KMS-11 (cell line): ENCODE measurements around the gene RDH14.

Experiments
- H2AFZ ChIP-seq: fragments of 200-600 bp; sonication (generic); 2 replicates; pipeline ENCODE4 v1.6.1; 2016; ENCODE audit warnings: antibody characterized with exemption, mixed run types, low read depth
- H3K27ac ChIP-seq: fragments of 200-600 bp; sonication (generic); 2 replicates; pipeline ENCODE4 v1.6.1; 2016; ENCODE audit warnings: mild to moderate bottlenecking, mixed run types
- H3K27me3 ChIP-seq: fragments of 200-600 bp; sonication (generic); 2 replicates; pipeline ENCODE4 v1.6.1; 2017; ENCODE audit warnings: mild to moderate bottlenecking, low read depth, mixed run types, moderate library complexity; ENCODE audit not compliant: insufficient read depth
- H3K36me3 ChIP-seq: fragments of 200-600 bp; sonication (generic); 2 replicates; pipeline ENCODE4 v1.6.1; 2017; ENCODE audit warnings: mild to moderate bottlenecking, mixed run types; ENCODE audit not compliant: insufficient read depth
- H3K4me1 ChIP-seq: fragments of 200-600 bp; sonication (generic); 2 replicates; pipeline ENCODE4 v1.6.1; 2016; ENCODE audit warnings: mild to moderate bottlenecking, low read depth, mixed run types; ENCODE audit not compliant: poor library complexity, severe bottlenecking
- H3K4me2 ChIP-seq: fragments of 200-600 bp; sonication (generic); 2 replicates; pipeline ENCODE4 v1.7.0; 2016; ENCODE audit warnings: mild to moderate bottlenecking, mixed run types
- H3K4me3 ChIP-seq: fragments of 200-600 bp; sonication (generic); IDR thresholded peaks from 2 replicates; pipeline ENCODE4 v1.6.1; 2017; ENCODE audit warnings: low read depth, low read length, mixed read lengths; ENCODE audit not compliant: insufficient read depth
- H3K79me2 ChIP-seq: fragments of 200-600 bp; sonication (generic); 2 replicates; pipeline ENCODE4 v1.6.1; 2016; ENCODE audit warnings: low read depth, mixed run types; ENCODE audit not compliant: insufficient read depth
- H3K9ac ChIP-seq: fragments of 200-600 bp; sonication (generic); 2 replicates; pipeline ENCODE4 v1.6.1; 2016; ENCODE audit warnings: mild to moderate bottlenecking, mixed run types
- H4K20me1 ChIP-seq: fragments of 200-600 bp; sonication (generic); 2 replicates; pipeline ENCODE4 v1.6.1; 2016; ENCODE audit warnings: mild to moderate bottlenecking, mixed run types; ENCODE audit not compliant: insufficient read depth
- TF ChIP-seq, protein P1 (sequence below): fragments of 200-600 bp; sonication (generic); conservative IDR thresholded peaks from 2 replicates; pipeline ENCODE4 v1.6.1; 2017; ENCODE audit warnings: low read depth, mild to moderate bottlenecking, antibody characterized with exemption, low read length, moderate library complexity, mixed read lengths

Gene RDH14

DNA sequence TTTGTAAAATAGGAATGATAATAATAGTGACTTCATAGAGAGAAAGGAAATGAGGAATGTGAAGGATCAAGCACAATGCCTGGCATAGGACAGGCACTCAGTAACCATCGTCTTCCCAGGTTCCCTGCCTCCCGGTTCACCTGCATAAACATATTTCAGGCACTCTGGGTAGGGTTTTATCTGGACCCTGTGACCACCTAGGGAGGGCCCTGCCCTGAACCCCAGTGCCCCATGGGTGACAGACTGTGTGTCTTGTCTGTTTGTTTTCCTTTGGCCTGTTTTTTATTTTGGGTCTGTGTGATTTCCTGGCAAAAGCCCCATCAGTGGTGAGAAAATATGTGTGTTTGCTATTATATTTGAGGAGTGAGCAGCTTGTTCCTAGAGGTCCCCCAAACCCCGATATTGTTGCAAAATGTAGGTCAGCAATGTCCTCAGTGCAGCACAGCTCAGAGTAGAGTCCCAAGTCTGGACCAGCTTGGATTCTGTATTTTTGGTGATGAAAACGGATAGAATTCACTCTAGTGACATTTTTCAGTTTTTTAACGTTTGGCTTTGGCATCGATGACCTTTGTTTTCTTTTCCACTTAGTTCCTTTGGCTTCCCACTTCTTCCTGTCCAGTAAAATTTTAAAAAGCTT lies 38.5 kb upstream of the RDH14 start:
- H3K79me2 ChIP-seq, result no peaks in the 10 kb centered on the region
- no peaks in the 10 kb centered on the region for H3K27me3 ChIP-seq
- H2AFZ ChIP-seq, result no peak overlapping the region
- no peak overlapping the region for H3K4me2 ChIP-seq
- H4K20me1 ChIP-seq, result no peaks in the 10 kb centered on the region
- no peaks in the 10 kb centered on the region for H3K36me3 ChIP-seq
- TF ChIP-seq, protein P1, sequence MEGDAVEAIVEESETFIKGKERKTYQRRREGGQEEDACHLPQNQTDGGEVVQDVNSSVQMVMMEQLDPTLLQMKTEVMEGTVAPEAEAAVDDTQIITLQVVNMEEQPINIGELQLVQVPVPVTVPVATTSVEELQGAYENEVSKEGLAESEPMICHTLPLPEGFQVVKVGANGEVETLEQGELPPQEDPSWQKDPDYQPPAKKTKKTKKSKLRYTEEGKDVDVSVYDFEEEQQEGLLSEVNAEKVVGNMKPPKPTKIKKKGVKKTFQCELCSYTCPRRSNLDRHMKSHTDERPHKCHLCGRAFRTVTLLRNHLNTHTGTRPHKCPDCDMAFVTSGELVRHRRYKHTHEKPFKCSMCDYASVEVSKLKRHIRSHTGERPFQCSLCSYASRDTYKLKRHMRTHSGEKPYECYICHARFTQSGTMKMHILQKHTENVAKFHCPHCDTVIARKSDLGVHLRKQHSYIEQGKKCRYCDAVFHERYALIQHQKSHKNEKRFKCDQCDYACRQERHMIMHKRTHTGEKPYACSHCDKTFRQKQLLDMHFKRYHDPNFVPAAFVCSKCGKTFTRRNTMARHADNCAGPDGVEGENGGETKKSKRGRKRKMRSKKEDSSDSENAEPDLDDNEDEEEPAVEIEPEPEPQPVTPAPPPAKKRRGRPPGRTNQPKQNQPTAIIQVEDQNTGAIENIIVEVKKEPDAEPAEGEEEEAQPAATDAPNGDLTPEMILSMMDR, result no peak
- no peak overlapping the region for H3K4me3 ChIP-seq
- no peak overlapping the region for H3K27ac ChIP-seq
- H3K9ac ChIP-seq, result no peak overlapping the region
- no peaks in the 10 kb centered on the region for H3K4me1 ChIP-seq

DNA sequence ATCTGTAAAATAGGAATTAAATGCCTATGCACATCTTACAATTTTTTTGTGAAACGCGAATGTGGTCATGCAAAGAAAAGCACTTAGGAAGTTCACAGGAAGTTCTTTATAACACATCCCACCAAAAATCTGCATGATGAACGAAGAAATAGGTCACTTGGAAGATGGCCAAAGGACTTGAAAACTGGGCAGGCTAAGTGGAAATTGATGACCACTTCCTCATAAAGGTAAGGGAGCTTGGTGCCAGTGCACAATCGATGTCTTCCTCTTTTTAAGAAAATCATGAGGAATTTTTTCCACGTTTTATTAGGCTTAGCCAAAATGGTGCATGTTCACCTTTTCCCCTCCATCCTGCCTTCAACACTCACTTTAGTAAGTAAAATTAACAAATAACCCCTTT lies 37.2 kb upstream of the RDH14 start:
- H3K27ac ChIP-seq, result no peak overlapping the region
- H3K4me1 ChIP-seq, result no peaks in the 10 kb centered on the region
- H3K27me3 ChIP-seq, result no peaks in the 10 kb centered on the region
- H4K20me1 ChIP-seq, result no peaks in the 10 kb centered on the region
- no peak overlapping the region for H2AFZ ChIP-seq
- H3K9ac ChIP-seq, result no peak overlapping the region
- no peak overlapping the region for H3K4me3 ChIP-seq
- H3K36me3 ChIP-seq, result no peaks in the 10 kb centered on the region
- no peaks in the 10 kb centered on the region for H3K79me2 ChIP-seq
- TF ChIP-seq, protein P1, result no peak
- H3K4me2 ChIP-seq, result no peak overlapping the region

DNA sequence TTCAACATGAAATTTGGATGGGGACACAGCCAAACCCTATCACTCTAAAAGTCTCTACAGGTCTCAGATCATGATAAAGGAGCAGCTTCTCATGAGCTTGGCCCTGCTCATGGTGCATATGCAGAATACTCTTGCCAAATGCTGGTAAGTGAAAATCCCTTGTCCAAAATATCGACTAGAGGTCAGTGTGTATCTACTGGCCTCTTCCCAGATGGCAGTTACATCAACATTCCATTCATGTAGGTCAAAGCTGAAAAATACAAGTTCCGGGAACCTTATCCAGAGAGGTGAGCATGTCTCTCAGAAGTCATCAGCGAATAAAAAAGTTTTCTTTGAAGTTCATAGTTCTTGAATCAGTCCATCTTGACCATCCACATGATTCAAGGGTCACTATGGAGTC lies 36.5 kb upstream of the RDH14 start:
- no peaks in the 10 kb centered on the region for H3K4me1 ChIP-seq
- H3K4me3 ChIP-seq, result no peak overlapping the region
- TF ChIP-seq, protein P1, result no peak
- no peak overlapping the region for H3K27ac ChIP-seq
- no peak overlapping the region for H3K4me2 ChIP-seq
- no peaks in the 10 kb centered on the region for H3K36me3 ChIP-seq
- H4K20me1 ChIP-seq, result no peaks in the 10 kb centered on the region
- no peak overlapping the region for H2AFZ ChIP-seq
- no peaks in the 10 kb centered on the region for H3K27me3 ChIP-seq
- no peaks in the 10 kb centered on the region for H3K79me2 ChIP-seq
- no peak overlapping the region for H3K9ac ChIP-seq

DNA sequence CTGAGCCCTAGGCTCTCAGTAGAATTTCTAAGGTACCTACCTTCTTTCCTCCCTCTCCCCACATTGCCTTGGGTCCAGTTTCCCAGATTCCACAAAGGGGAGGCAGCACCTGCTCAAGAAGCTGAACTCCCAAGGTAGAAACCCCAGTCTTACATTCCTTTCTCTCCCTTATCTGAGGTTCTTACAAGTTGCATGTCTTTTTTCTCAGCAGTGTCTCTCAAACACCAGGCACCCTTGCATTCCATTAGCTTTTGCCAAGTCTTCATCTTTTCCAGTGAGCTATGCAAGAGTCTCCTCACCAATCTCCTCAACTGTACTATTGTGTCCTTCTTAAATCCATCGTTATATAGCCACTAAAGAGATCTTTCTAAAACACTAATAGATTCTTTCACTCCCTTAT lies 33.0 kb upstream of the RDH14 start:
- no peak overlapping the region for H3K9ac ChIP-seq
- no peaks in the 10 kb centered on the region for H3K79me2 ChIP-seq
- no peaks in the 10 kb centered on the region for H4K20me1 ChIP-seq
- no peak overlapping the region for H3K4me3 ChIP-seq
- H3K27me3 ChIP-seq, result no peaks in the 10 kb centered on the region
- H3K4me1 ChIP-seq, result no peaks in the 10 kb centered on the region
- no peak overlapping the region for H3K27ac ChIP-seq
- TF ChIP-seq, protein P1, result no peak
- no peak overlapping the region for H3K4me2 ChIP-seq
- no peaks in the 10 kb centered on the region for H3K36me3 ChIP-seq
- H2AFZ ChIP-seq, result no peak overlapping the region
